ENCODE measurements around the gene CYB5A.

Gene CYB5A

DNA sequence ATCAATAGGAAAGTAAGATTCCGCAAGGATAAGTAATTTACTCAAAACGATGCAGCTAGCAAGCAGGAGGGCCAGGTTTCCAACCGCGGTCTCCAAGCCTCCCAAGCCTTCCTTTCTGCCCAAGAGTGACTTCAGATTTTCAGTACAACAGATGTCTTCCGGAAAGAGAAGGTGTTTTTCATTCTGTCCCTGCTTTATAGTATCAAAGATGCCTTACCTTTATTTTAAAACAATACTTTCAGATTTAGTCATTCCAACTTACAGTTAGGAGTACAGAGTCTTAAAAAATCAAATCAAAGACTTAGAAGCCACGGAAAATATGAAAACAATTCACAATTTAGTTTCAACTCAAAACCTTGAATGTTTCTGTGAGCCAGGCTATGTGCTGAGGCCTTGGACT lies 43.6 kb downstream of the CYB5A start:
- no peak for DNase-seq (ENCODE audit: low read depth in 2 of 2)

DNA sequence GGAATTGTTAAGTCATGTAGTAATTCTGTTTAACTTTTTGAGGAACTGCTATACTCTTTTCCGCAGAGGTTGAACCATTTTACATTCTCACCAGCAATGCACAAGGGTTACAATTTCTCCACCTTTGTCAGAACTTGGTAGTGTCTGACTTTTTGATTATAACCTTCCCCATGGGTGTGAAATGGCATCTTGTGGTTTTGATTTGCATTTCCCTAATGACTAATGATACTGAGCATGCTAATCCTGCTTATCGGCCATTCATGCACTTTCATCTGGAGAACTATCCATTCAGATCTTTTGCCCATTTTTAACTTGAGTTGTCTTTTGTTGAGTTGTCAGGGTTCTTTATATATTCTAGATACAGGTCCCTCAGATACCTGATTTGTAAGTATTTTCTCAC lies 47.2 kb downstream of the CYB5A start:
- DNase-seq (ENCODE audit: low read depth in 2 of 2), result no peak

DNA sequence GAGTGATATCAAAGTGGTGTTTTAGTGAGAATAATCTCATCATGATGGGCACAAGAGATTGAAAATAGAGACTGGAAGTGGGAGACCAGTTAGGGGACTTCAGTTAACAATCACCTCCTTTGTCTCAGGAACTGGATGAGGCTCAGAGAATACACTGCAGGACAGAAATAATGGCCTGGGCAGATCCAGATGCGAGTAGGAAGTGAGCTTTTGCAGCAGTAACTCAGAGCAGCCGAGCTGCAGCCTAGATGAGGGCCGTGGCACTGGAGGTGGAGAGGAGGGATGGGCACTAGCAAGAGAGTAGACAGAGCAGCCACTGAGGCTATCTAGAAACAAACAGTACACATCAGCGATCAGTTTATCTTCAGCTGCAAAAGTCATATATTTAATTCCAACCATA lies 48.6 kb downstream of the CYB5A start:
- no peak for DNase-seq (ENCODE audit: low read depth in 2 of 2)

DNA sequence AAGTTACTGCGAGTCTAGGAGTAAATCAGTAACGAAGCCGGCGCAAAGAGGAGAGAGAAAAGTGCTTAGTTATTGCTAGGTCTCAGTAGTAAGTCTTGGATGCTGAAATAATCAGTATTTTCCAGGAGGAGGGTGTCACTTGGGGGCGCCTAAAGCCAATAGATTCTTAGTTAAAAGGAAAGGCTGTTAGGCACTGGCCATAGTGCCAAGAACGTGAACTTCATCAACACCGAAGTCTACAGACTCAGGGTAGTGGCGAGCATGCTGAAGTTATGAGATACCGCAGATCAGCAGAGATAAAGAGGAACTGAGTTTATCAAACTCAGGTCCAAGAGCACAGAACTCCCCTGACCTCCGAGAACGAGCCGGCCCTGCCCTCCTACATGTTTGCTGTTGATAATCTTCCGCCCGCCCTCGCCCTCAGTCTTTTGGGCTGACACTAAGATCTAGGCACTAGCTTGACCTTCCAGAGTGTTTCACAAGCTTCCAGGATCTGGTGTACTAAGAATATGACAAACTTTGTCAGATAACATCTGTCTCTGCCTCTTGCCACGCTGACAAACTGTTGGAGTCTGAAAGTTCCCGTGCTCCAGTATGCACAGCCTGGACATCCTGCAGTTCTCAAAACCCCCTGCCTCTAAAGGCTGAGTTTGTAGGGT lies 49.2 kb downstream of the CYB5A start:
- DNase-seq (ENCODE audit: low read depth in 2 of 2), result no peak

DNA sequence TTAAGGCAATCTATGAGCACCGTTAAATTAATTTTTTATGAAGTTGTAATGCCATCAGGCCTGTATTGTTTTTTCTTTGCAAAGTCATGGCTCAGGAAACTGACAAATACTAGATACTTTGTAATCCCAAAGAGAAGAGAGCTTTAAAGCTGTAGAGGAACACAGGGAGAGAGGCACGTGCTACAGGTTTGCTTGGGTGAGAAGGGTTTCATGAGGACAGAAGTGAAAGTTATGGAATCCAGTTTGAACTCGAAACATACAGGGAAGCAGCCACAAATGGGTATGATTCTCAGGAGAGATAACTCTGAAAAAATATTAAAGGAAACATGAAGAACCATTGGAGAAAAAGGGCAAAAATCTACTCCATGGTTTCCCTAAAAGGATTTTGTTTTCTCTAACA lies 49.8 kb downstream of the CYB5A start:
- no peak for DNase-seq (ENCODE audit: low read depth in 2 of 2)

DNA sequence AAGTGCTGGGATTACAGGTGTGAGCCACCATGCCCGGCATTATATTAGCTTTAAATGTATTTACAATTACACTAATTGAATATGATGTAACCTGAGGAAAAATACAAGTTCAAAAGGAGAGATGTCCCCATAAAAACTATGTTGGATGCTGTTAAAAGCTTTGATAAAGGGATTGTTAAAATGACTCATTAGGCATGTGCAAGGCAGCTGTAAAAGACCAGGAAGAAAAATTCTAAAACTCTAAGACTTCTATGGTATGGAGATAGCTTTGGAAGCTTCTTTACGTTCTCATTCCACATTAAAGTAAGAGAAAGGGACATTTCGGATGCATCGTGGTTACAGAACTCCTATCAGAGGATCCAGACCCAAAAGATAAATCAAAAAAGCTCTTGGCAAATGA lies 50.3 kb downstream of the CYB5A start:
- no peak for DNase-seq (ENCODE audit: low read depth in 2 of 2)

DNA sequence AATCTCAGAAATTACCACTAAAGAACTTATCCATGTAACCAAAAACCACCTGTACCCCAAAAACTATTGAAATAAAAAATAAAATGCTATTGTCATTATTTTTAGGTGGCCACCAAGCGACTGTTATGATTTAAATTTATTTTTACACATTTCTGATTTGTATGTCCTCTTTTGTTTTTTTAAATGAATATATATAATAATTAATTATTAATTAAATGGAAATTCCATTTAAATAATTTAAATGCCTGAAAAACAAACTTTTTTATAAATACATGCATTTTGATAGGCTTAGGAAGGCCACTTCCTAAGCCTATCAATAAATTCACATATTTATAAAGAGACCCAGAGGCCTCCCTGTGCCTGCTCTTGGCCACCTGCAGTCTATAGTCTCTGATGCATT lies 52.2 kb downstream of the CYB5A start:
- DNase-seq (ENCODE audit: low read depth in 2 of 2), result no peak

DNA sequence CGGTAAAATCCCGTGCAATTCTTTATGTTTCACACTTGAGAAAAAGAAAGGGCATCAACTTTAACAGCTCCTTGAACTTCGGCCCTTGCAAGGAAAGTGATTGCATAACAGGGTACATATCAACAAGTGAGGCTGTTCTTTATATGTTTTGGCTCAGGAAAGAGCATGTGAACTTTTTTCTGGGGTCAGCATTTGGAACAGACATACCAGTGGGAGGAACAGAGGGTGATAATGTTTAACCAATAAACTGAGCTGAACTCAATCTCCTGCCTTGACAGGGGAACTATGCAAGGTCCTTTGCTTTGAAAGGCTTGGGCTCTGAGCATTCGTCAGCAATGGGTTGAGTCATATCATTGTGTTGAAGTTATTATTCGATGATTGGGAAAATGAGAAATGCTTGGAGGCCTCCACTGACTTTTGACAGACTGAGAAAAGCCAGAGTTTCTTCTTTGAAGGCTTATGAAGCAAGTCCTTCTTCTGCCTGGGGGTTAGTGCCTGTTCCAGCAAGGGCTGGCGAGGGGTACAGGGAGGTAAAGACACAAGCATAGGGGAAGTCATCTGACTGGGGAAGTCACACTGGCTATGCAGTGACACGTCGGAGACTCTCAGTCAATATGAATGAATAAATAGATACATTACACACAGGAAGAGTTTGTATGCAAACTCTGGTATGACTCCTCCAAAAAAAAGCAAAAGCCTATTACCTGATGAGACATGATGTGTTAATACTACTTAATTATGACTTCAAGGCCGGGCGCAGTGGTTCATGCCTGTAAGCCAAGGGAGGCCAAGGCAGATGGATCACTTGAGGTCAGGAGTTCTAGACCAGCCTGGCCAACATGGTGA lies 57.2 kb downstream of the CYB5A start:
- DNase-seq (ENCODE audit: low read depth in 2 of 2), result no peak

DNA sequence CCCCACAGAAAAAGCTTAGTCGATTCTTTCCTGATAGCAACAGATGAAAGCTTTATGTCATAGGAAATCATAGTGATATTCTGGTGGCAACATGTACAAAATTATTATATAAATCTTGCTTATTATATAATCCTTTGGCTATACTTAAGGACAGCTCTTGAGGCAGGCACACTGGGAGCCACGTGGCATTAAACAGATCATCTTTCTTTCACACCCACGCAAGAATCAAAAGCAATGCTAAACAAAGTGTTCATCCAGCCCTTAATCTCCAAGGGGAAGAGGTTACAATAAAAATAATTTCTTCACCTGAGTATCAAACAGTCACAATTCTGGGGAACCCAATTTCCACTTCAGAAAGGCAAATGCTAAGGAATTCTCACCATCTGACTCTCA lies 57.8 kb downstream of the CYB5A start:
- no peak for DNase-seq (ENCODE audit: low read depth in 2 of 2)

DNA sequence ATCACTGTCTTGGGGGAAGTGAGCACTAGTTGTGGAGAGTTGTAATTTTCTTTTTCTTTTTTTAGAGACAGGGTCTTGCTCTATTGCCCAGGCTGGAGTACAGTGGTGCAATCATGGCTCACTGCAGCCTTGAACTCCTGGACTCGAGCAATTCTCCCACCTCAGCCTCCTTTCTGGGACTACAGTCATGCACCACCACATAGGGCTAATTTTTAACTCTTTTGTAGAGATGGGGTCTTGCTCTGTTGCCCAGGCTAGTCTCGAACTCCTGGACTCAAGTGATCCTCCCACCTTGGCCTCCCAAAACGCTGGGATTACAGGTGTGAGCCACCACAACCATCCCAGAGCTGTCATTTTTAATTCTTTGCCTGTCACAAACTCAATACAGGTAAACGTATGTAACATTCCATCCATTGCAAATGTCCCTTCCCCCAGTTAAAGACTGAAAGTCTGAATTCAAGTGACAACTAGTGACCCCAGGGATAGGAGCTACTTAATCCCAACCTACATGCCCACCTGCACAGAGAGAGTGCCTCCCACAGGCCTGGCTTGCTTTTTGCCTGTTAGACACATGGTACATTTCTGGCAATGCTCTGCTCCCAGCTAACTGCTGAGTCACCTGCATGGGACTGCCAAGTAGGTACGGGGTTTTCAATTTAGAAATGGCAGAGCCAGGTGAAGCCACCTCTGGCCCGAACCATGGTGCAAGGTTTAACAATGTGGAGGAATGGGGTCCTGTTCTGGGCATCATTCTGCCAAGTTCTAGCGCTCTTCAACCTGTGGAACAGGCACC lies 60.6 kb downstream of the CYB5A start:
- no peak for DNase-seq (ENCODE audit: low read depth in 2 of 2)

DNA sequence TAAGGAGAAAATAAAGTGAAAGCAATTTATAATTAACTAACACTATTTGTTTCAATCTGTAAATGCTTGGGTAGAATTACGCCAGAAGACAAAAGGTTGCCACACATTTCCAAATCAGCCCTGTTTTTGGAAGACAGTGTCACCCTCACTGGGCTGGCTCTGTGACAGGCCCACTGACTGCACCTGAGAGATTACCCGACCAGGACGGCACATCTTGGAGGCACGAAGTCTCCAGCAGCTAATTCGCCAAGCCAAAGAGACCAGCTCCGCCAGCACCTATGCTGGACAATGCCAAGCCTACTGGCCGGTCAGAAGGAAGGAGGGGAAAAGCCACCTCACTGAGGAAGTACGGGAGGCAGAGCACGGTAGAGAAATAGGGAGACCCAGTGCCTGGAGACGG lies 61.9 kb downstream of the CYB5A start:
- DNase-seq (ENCODE audit: low read depth in 2 of 2), result no peak

DNA sequence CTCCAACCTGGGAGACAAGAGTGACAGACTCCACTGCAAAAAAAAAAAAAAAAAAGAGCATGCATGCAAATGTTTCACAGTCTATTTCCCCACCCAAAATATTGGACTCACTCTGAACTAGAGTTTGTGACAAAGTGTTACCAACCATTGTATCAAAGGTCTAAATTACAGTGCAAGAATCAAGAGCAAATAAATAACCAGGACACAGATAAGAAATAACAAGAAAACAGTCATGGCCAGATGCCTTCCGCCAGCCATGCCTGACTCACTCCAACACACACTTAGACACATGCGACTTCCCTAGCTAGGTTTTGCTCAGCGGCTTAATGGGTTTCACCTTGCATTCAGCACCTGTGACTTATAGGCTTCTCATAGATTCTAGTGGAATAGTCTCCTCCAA lies 62.8 kb downstream of the CYB5A start:
- DNase-seq (ENCODE audit: low read depth in 2 of 2), result no peak

DNA sequence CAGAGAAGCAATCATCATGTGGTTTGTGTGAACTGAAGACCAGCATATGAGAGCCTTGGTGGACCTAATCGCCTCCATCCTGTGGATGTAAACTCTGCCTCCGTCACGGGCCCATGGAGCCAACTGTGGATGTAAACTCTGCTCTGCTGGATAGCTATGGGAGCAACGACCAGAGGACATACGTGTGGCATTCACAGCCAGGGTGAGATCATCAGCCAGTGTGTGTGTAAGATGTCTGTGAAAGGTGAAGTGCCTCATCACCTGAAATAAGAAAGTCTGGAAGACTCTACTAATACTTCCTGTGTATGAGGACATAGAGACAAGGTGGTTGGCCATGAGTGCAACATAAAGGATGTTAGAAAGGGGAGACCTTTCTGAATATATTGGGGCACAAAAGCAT lies 63.5 kb downstream of the CYB5A start:
- no peak for DNase-seq (ENCODE audit: low read depth in 2 of 2)

DNA sequence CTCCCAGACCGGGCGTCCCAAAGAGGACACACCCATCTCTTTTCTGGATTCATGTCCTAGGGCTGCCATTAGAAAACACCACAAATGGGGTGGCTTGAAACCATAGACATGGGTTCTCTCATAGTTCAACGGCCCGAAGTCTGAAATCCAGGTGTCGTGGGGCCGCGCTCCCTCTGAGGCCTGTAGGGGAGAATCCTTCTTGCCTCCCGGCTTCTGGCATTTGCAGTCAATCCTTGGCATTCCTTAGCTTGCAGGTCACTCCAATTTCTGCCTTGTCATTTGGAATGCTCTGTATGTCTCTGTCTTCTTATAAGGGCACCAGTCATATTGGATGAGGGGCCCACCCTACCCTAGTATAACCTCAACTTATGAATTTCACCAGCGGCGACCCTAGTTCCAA lies 65.1 kb downstream of the CYB5A start:
- no peak for DNase-seq (ENCODE audit: low read depth in 2 of 2)

DNA sequence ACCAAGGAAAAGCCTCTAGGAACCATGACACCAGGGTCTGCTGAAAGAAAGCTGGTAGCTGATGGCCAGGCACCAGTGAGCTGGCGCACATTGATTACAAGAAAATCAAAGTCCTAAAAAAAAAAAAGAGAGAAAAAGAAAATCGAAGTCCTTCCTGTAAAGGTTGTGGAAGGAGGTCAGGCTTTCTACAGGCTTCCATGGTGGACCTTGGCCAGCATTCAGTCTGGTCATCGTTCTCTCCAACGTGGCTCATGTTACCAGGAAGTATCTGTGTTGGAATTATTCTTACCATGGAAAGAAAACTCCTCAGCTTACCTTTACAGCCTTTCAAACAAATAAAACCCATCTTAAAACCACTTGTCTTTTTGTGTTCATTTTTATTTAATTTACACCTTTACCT lies 65.6 kb downstream of the CYB5A start:
- no peak for DNase-seq (ENCODE audit: low read depth in 2 of 2)

DNA sequence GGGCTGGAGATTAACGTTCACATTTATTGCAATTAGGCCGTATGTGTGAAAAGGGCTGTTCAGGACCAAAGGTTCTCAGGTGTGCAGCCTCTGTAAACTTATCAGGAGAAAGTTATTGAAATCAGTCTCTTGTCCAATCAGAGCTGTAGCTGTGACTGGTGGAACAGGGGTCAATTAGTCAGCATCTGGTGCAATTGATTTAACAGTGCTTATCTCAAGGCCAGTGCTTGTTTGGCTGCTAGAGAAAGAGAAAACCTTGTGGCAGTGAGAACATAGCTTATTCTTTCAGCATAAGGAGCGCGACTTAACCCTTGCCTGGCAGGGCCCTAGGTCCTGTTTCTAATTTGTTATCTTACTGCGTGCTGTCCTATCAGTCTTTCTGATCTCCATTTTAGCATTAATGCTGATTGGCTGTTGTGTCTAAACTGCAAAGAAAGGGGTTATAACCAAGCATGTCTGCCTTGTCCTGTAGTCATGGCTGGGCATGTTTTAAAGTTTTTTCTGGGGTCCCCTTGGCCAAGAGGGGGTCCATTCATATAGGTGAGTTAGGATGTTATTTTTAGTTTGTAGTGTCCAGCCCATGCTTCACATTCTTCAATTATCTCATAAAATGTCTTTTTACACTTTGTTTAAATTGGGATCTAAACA lies 66.4 kb downstream of the CYB5A start:
- DNase-seq (ENCODE audit: low read depth in 2 of 2), result no peak

DNA sequence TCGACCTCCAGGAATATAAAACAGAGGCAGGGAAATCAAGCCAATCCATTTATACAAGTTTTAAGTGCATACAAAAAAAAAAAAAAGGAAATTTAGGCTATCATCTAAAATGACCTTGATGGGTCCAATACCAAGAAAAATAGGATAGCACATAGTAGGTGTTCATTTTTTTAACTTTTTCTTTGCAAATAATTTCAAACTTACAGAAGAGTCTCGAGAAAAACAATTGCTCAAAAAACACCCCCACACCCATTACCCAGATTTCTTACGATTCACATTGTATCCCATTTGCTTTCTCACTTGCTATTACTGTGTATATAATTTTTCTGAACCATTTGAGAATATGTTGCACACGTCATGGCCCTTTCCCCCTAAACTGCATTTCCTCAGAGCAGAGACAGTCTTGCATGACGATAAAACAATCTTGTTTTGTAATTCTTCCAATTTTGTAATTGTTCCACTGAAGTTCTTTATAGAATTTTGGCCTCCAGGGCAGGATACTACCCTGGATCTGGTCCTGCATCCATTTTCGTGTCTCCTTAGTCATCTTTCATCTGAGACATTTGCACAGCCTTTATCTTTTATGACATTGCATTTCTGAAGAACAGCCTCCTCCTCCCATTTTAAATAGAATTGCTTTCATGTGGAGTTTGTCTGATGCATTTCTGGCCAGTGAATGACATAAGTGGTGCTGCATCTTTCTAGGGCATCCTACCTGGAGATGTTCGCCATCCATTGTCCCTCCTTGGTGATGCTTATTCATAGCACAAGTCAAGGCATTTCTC lies 68.9 kb downstream of the CYB5A start:
- DNase-seq (ENCODE audit: low read depth in 2 of 2), result no peak

DNA sequence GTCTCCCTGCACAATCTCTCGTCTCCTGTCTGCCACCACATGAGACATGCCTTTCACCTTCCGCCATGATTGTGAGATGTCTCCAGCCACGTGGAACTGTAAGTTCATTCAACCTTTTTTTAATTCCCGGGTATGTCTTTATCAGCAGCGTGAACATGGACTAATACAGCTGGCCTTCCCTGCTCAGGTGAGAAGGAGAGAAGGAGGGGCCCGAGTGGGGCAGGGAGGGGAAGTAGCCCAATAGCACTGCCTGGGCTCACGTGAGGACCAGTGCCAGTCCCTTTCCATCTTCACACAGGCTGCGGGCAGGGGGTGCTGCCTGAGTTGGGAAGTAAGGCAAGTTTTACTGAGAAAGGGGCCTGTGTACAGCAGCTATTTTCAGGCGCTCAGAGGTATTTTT lies 70.7 kb downstream of the CYB5A start:
- DNase-seq (ENCODE audit: low read depth in 2 of 2), result no peak

DNA sequence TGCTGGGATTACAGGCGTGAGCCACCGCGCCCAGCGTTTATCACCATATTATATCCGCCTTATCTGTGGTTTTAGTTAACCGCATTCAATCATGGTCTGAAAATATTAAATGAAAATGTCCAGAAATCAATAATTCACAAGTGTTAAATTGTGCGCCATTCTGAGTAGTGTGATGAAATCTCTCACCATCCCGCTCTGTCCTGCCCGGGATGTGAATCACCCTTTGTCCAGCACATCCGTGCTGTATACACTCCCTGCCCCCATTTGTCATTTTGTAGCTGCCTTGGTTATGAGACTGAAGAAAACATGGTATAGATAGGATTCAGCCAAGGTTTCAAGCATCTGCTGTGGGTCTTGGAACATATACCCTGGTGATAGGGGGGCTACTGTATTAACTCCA lies 72.7 kb downstream of the CYB5A start:
- no peak for DNase-seq (ENCODE audit: low read depth in 2 of 2)

DNA sequence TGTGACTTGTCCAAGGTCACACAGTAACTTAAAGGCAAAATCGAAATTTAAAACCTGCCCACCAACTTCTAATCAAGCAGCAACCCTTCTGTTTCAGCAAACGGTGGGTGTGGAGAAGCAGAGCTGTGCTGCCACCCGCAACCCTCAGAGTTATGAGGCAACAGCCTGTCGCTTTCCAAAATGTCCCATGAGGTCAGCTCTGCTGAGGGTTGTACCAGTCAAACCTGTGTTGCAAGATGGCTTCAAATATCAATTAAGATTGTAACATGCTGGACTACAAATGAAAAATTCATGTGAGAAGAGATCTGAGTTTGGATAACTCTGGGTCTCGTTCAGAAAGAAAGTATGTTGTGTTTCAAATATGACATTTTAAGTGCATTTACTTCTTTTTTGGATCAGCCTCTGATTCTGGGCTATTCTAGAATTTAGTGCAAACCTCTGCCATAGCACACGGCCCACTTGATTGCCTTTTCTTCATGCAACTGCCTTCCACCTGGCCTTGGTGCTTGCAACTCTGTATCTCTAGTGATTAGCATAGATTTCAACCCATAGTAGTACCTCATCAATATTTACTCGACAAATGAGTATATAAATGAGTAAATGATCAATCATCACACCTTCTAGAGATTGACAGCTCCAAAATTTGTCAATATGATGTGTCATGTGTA lies 74.2 kb downstream of the CYB5A start:
- no peak for DNase-seq (ENCODE audit: low read depth in 2 of 2)

DNA sequence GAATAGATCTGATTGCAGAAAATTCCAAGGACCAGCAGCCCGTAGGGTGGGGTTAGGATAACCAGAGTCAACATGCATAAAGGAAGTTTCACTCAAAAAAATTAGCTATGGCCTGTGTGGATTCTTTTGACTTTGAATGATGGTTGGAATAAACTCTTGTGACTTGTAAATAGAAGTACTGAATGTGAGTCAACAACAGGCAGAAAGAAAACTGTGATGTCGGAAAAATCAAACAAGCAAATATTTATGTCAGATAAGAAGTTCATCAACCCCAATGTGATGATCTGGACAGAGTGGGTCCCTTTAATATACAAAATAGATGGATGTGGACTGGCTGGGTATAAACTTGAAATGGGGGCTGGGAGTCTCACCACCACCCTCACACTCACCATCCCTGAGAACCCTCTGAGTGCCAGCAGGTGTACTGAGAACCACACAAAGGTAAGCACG lies 75.1 kb downstream of the CYB5A start:
- DNase-seq (ENCODE audit: low read depth in 2 of 2), result no peak

Measured in stimulated activated CD8-positive, alpha-beta memory T cell treated with anti-CD3 and anti-CD28 coated beads, Interleukin-2, amount 100 ng/mL, for 1 hour (primary cell).